HG03064 (cell line): ENCODE data around the gene CDKN1B.

Experiments used
- ATAC-seq: cut with Tn5 transposase; IDR thresholded peaks from one replicate; pipeline ENCODE4 v1.9.1; 2021; ENCODE audit warnings: low read depth; ENCODE audit not compliant: unreplicated experiment

The CDKN1B gene

GRCh38 chr12:12700254-12700653 is 16.9 kb upstream of the CDKN1B start:
- no peak for ATAC-seq

- ATAC-seq, result no peak
Measured at GRCh38 chr12:12701457-12701856, 15.7 kb upstream of the CDKN1B start.

- no peak for ATAC-seq
Measured at GRCh38 chr12:12704593-12705230, 12.5 kb upstream of the CDKN1B start.

- ATAC-seq, result no peak
Measured at GRCh38 chr12:12705838-12706520, 11.2 kb upstream of the CDKN1B start.

- no peak for ATAC-seq
Measured at GRCh38 chr12:12713932-12714275, 3.3 kb upstream of the CDKN1B start.

GRCh38 chr12:12714276-12715021 is 2.7 kb upstream of the CDKN1B start:
- peak; percentile 35 for ATAC-seq

GRCh38 chr12:12715128-12715458 is 2.1 kb upstream of the CDKN1B start:
- ATAC-seq, result no peak

GRCh38 chr12:12715459-12716150 is 1.6 kb upstream of the CDKN1B start:
- ATAC-seq, result no peak

- no peak for ATAC-seq
Measured at GRCh38 chr12:12716151-12716792, 896 bp upstream of the CDKN1B start.

GRCh38 chr12:12717586-12718380 is 615 bp downstream of the CDKN1B start:
- ATAC-seq, result peak; percentile 4

- ATAC-seq, result no peak
Measured at GRCh38 chr12:12718381-12718759, 1.2 kb downstream of the CDKN1B start.

- ATAC-seq, result no peak
Measured at GRCh38 chr12:12718853-12719252, 1.7 kb downstream of the CDKN1B start.

- ATAC-seq, result no peak
Measured at GRCh38 chr12:12719496-12719895, 2.3 kb downstream of the CDKN1B start.

- no peak for ATAC-seq
Measured at GRCh38 chr12:12720052-12720451, 2.9 kb downstream of the CDKN1B start.

GRCh38 chr12:12720672-12721161 is 3.5 kb downstream of the CDKN1B start:
- ATAC-seq, result no peak

GRCh38 chr12:12721176-12721751 is 4.1 kb downstream of the CDKN1B start:
- no peak for ATAC-seq

GRCh38 chr12:12721814-12722434 is 4.8 kb downstream of the CDKN1B start:
- no peak for ATAC-seq

GRCh38 chr12:12722435-12723148 is 5.4 kb downstream of the CDKN1B start:
- ATAC-seq, result no peak
